Suppressor macrophage treated with lipopolysaccharide for 4 hours (primary cell): ENCODE data around the gene ARL4A.

Source experiments
- DNase-seq: peaks from one replicate; pipeline ENCODE4 v3.0.0-alpha.2; 2020

Gene ARL4A

GRCh38 chr7:12727455-12728191, 40.2 kb downstream of the ARL4A start:
- no peak for DNase-seq

GRCh38 chr7:12728192-12728538, 40.7 kb downstream of the ARL4A start:
- no peak for DNase-seq

DNA sequence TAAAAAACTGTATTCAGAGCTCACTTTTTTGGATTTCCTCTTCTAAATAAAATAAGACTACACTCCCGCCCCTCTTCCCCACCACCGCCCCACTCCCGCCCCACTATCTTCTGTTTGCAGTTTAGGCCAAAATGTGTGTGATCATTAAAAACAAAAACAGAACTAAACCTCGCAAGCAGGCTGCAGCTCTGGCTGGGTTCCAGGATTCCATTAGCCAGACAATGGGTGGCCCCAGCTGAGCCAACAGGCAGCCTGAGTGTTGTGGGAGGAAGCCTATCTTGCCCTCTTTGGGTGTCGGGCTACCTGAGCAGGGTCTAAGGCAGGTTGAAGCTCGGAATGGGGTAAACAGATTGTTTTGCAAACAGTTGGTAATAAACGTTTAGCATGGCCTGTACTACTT, 41.7 kb downstream of the ARL4A start:
- DNase-seq: peak; percentile 61

- no peak for DNase-seq
Measured at GRCh38 chr7:12730523-12730922, 43.1 kb downstream of the ARL4A start.

GRCh38 chr7:12731214-12731656, 43.8 kb downstream of the ARL4A start:
- no peak for DNase-seq

- no peak for DNase-seq
Measured at GRCh38 chr7:12731775-12732174, 44.3 kb downstream of the ARL4A start.

DNA sequence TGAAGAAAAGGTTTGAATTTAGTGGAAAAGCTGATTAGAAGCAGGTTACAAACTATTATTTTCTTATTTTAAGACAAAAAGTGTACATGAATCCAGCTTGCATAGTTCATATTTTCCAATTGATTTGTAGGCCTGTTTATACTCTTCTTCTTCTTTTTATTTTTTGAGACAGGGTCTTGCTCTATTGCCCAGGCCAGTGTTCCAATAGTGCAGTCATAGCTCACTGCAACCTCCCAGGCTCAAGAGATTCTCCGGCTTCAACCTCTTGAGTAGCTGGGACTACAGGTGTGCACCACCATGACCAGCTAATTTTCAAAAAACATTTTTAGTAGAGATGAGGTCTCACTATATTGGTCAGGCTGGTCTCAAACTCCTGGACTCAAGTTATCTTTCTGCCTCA, 45.0 kb downstream of the ARL4A start:
- DNase-seq: no peak

DNA sequence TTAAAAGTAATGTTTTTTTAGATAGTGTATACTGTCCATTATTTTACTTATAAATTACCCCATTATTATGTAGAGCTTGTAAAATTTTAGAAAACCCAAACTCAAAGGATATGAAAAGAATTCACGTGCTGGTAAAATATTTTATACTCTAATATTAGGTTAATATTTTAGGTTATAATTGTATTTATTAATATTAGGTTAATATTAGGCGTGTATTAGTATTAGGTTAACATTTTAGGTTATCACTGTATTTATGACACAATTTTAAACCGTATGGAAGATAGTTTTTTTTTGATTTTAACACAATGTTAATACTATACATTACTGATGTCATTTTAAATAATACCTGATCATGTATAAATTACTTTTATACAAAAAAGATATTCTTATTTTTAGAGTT, 48.5 kb downstream of the ARL4A start:
- no peak for DNase-seq

DNA sequence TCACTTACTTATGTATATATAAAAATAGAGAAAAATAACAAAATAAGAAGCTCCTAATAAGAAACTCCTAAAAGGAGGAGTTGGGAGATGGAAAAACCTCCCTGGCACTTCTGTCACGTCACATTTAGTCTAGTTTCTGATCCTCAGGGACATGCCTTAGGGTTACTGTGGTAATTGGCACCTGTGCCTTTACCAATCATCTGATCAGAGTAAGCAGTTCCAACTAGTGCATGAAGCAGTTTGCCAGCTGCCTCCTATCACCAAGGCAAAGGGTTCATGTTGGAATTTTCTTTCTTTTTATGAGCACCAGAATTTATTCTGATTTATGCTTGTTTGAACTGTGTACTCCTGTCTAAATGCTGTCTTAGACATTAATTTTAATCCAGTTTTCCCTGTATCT, 49.9 kb downstream of the ARL4A start:
- DNase-seq: no peak

DNA sequence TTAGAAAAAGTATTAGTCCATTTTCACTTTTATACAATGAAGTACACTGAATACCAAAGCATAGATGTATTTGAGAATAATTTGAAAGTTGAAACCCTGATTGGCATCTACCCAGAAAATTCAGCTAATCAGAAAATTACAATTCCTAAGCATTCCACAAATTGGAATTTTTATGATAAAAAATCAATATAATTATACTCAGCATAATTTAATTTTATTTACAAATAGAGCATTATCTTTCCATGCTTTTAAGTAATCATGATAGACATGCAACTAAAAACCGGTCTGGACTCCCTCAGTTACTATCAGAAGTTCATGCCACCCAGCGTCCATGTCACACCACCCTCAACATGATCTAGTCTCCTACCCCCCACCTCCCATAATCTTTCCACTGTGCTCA, 50.4 kb downstream of the ARL4A start:
- no peak for DNase-seq

GRCh38 chr7:12738665-12739064, 51.2 kb downstream of the ARL4A start:
- DNase-seq: no peak
